ENCODE measurements around the gene ZNF407.

The ZNF407 gene

GRCh38 chr18:75108579-75109318, 511.1 kb downstream of the ZNF407 start:
- DNase-seq = no peak

- DNase-seq = no peak
These were observed 511.6 kb downstream of the ZNF407 start for GRCh38 chr18:75109319-75109691.

- no peak for DNase-seq
These were observed 512.1 kb downstream of the ZNF407 start for GRCh38 chr18:75109819-75110218.

- DNase-seq = no peak
These were observed 512.6 kb downstream of the ZNF407 start for GRCh38 chr18:75110311-75110710.

GRCh38 chr18:75110846-75111415, 513.3 kb downstream of the ZNF407 start:
- DNase-seq = no peak

- DNase-seq = no peak
These were observed 514.1 kb downstream of the ZNF407 start for GRCh38 chr18:75111760-75112159.

- DNase-seq = no peak
These were observed 514.8 kb downstream of the ZNF407 start for GRCh38 chr18:75112186-75113096.

GRCh38 chr18:75113455-75113854, 515.8 kb downstream of the ZNF407 start:
- DNase-seq = no peak

GRCh38 chr18:75114231-75114764, 516.6 kb downstream of the ZNF407 start:
- DNase-seq = no peak
